Epithelial cell of proximal tubule (primary cell): ENCODE measurements around the gene SLC9A9. TPM values are rescaled to one million over a fixed set of nuclear protein-coding genes. Genes with fewer than 3 reads are reported as not detected.

Experiments used
- DNase-seq: peaks from one replicate; pipeline ENCODE4 v3.0.0-alpha.2; 2011; ENCODE audit warnings: low read depth
- H3K4me3 ChIP-seq: 2 replicates; pipeline ENCODE4 v1.5.1; 2011; ENCODE audit warnings: low read depth, mild to moderate bottlenecking, low read length
- total RNA-seq: library from RNA; depleted of rRNA; stranded (reverse); fragments of >200 nt; gene quantifications from 2 replicates; pipeline ENCODE4 v1.2.3, GENCODE V29; 2015
- TF ChIP-seq, protein P1 (sequence below): conservative IDR thresholded peaks from 2 replicates; pipeline ENCODE4 v1.5.1; 2012; ENCODE audit warnings: low read depth, mild to moderate bottlenecking, low read length

Gene SLC9A9
- total RNA-seq, 1 donor from 2014 or later, result 0.17 TPM

DNA sequence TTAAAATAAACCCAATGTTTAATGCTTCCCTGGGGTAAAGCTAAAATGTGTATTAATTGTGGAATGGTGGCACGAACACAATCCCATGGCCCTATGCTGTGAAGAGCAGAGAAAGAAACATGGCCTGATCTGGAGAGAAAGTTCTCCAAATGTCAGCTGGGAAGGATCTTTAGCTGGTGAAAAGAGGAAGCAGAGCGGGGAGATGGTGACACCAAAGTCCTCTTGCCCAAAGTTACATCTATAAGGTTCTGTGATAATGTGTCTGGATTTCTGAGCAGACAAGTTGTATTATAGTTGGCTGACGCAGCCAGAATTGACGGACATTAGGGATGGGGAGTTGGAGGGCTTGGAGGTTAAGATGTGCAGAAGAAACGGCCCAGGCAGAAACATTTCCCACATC, 532.5 kb downstream of the SLC9A9 start:
- H3K4me3 ChIP-seq, result no peak overlapping the region
- DNase-seq, result no peak
- TF ChIP-seq, protein P1, sequence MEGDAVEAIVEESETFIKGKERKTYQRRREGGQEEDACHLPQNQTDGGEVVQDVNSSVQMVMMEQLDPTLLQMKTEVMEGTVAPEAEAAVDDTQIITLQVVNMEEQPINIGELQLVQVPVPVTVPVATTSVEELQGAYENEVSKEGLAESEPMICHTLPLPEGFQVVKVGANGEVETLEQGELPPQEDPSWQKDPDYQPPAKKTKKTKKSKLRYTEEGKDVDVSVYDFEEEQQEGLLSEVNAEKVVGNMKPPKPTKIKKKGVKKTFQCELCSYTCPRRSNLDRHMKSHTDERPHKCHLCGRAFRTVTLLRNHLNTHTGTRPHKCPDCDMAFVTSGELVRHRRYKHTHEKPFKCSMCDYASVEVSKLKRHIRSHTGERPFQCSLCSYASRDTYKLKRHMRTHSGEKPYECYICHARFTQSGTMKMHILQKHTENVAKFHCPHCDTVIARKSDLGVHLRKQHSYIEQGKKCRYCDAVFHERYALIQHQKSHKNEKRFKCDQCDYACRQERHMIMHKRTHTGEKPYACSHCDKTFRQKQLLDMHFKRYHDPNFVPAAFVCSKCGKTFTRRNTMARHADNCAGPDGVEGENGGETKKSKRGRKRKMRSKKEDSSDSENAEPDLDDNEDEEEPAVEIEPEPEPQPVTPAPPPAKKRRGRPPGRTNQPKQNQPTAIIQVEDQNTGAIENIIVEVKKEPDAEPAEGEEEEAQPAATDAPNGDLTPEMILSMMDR, result no peak

GRCh38 chr3:143314251-143315093, 533.8 kb downstream of the SLC9A9 start:
- no peak for DNase-seq
- H3K4me3 ChIP-seq, result no peak overlapping the region
- TF ChIP-seq, protein P1, result no peak

DNA sequence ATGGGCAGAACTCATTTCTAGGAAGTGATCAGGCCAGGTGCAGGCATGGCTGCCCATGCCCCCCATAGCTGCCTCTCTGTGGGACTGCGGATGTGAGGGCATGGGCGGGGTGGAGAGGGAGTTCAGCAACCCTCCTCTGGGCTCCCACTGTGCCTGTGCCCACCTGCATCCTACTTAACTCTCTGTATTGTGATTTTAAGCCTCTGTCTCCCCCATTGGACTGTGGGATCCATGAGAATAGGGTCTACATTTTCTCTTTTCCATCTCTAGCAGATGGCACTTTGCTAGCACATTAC, 534.4 kb downstream of the SLC9A9 start:
- no peak overlapping the region for H3K4me3 ChIP-seq
- DNase-seq, result no peak
- TF ChIP-seq, protein P1, result no peak

DNA sequence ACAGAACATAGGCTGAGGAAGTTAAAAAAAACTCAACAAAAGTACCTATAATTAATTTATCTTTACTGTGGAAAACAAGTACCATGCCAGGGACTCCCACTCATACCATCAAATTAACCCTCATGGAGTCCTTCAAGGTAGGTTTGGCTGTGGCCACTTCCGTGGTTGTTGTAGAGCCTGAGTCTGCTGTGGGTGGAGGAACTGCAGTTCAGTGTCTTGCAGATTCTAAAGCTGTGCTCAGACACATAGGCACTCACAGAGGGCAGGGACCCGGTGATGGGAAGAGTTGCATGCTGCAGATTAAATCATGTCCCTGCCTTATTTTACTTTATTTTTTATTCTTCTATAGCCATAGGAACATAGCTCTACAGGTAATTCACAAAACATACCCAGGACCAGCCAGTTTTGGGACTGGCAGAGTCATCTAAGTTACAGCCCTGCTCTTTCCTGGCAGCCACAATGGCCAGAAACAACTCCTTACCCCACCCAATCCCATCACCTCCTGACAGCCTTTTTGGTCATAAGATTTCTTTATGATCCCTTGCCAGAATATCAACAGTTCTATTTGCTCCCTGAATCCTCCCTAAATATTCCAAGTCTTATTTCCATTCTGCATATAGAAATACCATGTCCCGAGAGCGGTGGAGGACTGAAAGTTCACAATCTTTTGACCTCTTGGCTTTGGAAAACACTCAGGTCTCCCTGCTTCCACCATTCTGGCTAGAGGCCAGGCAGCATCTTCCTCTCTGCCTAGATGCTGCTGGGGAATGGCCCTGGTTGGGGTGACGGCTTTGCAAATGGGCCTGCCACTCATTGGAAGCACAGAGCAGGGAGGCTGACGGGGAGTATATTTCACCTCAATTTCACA, 535.0 kb downstream of the SLC9A9 start:
- H3K4me3 ChIP-seq, result no peak overlapping the region
- DNase-seq, result no peak
- TF ChIP-seq, protein P1, result no peak

DNA sequence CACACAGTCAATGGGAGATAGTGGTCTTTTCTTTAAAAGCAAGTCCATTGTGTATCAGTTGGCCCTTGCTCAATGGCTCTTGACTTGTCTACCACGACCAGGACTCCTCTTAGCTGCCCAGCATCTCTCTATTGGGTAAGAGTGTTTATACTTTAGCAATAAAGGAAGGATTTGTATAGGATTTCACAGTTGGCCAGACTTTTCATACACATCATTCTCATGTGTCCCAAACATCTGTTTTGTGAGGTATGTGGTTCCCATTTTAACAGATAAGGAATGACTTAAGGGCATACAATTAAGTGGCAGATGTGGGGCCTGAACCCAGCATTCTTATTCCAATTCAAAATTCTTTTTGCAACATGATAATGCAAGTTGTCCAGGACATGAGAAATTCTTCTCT, 537.2 kb downstream of the SLC9A9 start:
- H3K4me3 ChIP-seq, result no peak overlapping the region
- TF ChIP-seq, protein P1, result no peak
- no peak for DNase-seq

- DNase-seq, result no peak
- H3K4me3 ChIP-seq, result no peak overlapping the region
- TF ChIP-seq, protein P1, result no peak
These were observed 538.6 kb downstream of the SLC9A9 start for GRCh38 chr3:143309705-143310104.
